NCI-H446 treated with DMSO at 0.1 percent for 48 hours (cell line): Measurements from ENCODE around the gene ALDOC.

Experiments used
- DNase-seq: peaks from one replicate; lab custom pipeline; 2025; lab: John Stamatoyannopoulos, UW

Gene ALDOC

DNA sequence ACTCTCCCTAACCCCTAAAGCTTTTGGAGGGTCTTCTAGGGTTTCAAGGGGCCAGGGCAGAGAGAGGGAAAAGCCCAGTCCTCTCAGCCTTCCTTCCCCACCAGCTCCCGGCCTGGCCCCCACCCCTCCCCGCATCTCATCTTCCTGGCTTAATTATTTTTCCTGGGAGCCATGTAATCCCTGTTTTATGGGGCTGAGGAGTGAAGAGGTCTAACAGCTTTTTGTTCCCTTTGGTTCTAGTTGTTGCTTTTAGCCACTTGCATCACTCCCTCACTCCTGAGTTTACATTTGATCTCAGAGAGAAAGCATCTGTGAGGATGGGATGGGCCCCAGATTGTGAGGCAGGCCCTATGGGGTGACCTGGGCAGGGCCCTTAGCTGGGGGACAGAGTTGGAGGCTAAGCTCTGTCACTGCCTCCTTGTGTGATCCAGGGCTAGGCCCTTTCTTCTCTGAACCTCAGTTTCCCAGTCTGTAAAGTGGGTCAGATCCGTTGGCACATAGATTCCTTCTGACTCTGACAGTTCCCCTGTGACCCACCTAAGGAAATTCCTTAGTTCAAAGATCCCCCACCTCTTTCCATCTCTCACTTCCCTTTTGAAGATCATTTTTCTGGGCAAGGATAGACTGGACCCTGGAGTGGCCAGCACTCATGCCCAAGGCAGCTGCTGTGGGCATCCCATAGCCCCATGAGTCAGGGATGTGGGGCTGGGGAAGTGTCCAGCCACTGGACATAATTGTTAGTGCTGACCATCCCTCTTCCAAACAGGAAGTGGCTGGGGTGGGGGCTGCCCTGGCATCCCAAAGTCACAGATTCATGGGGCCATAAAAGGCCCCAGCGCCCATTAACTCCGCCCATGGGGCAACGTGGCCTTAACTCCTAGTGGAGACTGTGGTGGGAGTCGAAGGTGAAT is 44.4 kb downstream of the ALDOC start:
- DNase-seq: no peak

DNA sequence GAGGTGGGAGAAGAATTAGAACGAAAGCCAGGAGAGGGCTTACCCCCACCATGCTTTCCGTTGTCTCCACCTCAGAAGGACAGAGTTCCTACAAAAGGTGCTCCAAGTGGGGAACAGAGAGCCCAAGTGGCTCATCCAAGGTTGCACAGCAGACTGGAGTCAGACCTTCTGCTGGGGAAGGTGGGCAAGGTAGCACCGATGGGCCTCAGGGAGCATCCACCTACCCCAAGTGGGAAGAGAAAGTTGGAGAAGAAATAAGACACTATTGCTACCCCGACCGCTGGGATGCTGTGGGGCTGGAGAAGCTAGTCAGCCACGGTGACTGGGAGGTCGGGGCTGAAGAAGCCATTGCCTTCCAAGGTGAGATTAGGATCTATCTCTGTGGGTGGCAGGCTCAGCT is 45.8 kb downstream of the ALDOC start:
- DNase-seq: no peak

DNA sequence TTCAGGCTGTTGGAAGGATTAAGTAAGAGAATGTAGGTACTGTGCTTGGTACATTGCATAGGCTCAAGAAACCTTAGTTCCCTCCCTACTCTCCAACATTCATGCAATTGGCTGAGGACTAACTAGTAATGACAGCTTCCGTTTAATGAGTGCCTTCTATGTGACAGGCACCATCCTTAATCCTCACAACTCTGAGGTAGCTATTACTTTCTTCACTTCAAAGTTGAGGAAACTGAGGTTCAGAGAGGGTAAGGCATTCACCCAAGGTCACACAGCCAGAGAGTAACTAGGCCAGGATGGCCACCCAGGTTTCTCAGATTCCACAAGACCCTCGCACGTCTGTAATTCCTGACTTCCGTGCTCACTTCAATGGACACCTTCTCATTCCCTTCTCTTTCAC is 46.4 kb downstream of the ALDOC start:
- no peak for DNase-seq

DNA sequence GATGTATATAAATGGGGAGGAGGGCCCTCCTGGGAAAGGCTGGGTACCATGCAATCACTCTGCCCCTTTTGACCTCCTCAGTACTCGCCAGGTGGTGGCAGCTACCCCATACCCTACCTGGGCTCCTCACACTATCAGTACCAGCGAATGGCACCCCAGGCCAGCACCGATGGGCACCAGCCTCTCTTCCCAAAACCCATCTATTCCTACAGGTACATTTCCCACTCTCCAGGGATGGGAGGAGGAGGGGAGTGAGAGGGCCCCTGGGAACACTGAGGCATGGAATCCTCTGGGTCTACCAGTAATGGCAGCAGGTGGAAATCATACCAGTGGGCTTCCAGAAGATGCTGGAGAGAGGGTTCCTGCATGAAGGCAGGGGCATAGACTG is 47.7 kb downstream of the ALDOC start:
- no peak for DNase-seq

DNA sequence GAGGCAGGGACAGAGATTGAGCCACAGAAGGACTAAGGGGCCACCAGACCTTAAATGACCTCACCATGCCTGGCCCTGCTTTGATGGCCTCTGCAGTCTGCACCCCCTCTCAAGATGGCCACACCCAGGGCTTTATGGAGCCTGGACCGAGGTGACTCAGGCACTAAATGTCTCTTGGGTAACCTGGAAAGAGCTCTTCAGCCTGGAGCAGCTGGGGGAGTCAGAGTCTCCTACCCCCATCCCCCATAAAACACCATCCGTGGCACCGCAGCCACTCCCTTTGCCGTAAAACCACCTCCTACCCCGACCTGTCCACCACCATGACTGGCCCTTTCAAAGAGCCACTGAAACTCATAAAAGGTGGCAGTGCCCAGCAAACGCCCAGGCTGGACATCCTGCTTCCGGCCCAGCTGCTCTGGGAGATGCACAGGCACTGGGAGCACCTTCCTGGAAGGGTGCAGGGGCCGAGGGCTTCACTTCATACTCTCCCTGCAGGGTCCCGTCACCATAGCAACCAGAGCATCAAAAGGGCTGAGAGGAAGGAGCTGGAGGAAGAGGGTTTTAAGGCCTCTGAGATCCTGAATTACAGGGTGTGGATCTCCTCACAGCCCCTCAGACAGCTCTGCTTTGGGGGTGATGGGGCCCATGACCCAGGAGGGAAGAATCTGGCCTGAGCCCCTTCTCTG is 48.2 kb downstream of the ALDOC start:
- DNase-seq: no peak

GRCh38 chr17:28527859-28528258 is 48.8 kb downstream of the ALDOC start:
- DNase-seq: no peak

- DNase-seq: no peak
These were observed 49.5 kb downstream of the ALDOC start for GRCh38 chr17:28527181-28527681.

DNA sequence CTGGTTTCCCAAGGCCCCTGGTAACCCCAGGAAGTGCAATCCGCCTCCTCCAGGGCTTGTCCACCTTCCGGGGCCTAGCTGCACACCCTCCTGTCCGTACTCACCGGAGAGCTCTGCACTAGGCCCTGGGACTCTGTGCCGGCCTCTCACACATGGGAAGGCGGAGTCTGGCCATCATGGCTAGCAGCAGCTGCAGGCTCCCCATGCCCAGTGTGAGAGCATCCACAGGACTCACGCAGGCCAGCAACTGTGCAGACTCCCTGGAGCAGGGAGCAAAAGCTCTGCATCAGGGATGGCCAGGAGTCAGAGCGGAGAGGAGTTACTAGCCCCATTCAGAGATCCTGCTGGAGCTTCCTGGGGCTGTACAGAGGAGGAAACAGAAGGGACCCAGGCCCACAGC is 50.3 kb downstream of the ALDOC start:
- DNase-seq: no peak

GRCh38 chr17:28524476-28525424 is 51.9 kb downstream of the ALDOC start:
- DNase-seq: no peak

DNA sequence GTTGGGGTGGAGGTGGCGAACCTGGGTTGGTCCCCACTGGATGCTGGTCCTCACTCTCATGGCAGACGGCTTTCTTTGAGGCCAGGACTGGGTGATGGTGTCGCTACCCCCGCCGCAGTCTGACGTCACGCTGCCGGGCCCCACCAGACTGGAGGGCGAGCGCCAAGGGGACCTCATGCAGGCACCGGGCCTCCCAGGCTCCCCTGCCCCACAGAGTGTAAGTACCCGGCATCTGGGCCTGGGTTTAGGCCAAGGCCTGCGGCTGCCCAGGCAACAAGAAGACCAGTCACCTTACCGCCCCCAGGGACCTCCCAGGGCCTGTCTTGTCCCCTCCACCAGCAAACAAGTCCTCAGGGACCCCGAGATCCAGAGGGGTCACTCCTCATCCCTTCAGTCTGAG is 52.8 kb downstream of the ALDOC start:
- no peak for DNase-seq

DNA sequence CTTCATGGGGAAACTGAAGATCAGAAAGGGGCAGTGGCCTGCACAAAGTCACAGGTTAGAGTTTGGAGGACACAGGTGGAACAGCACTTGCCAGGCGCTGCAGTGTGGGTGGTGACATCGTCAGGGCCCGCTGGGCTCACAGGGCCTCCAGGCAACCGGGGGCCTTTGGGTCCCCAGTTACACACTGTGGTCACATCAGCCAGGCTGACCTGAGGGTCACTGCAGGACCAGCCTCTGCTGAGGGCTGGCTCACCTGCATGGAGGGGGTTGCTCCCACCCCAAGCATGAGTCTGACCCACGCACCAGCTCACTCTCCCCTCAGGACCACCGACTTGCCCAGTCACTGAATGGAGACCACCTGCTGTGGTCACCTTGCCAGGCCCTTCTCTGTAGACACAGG is 53.5 kb downstream of the ALDOC start:
- no peak for DNase-seq
